Astrocyte (in vitro differentiated cells and primary cell): ENCODE results near the gene EXOC6. TPM values are rescaled to one million over a fixed set of nuclear protein-coding genes. Genes with fewer than 3 reads are reported as not detected.

Source experiments
- DNase-seq: peaks from one replicate; pipeline ENCODE4 v3.0.0-alpha.2; 2010; ENCODE audit warnings: low read depth
- FAIRE-seq: peaks from 2 replicates; lab custom pipeline; 2011; peaks lifted over from hg19 to GRCh38; lab: Jason Lieb, UNC
- H2AFZ ChIP-seq: 2 replicates; pipeline ENCODE4 v1.6.0; 2012; ENCODE audit warnings: low read depth, low read length, inconsistent platforms
- H3K27ac ChIP-seq: 2 replicates; pipeline ENCODE4 v1.5.1; 2011; ENCODE audit warnings: low read depth, low read length, inconsistent platforms
- H3K27me3 ChIP-seq: 2 replicates; pipeline ENCODE4 v1.6.0; 2011; ENCODE audit warnings: low read length, inconsistent platforms; ENCODE audit not compliant: insufficient read depth
- H3K36me3 ChIP-seq: 2 replicates; pipeline ENCODE4 v1.5.1; 2011; ENCODE audit warnings: low read length, inconsistent platforms; ENCODE audit not compliant: insufficient read depth
- H3K4me1 ChIP-seq: 2 replicates; pipeline ENCODE4 v1.5.1; 2011; ENCODE audit warnings: low read length, inconsistent platforms; ENCODE audit not compliant: insufficient read depth
- H3K4me2 ChIP-seq: 2 replicates; pipeline ENCODE4 v1.6.0; 2012; ENCODE audit warnings: low read length, inconsistent platforms
- H3K4me3 ChIP-seq: 2 replicates; pipeline ENCODE4 v1.5.1; 2011; ENCODE audit warnings: low read depth, mild to moderate bottlenecking, low read length, inconsistent platforms; ENCODE audit not compliant: insufficient read depth
- H3K79me2 ChIP-seq: 2 replicates; pipeline ENCODE4 v1.6.0; 2012; ENCODE audit warnings: mild to moderate bottlenecking, low read length, inconsistent platforms; ENCODE audit not compliant: insufficient read depth
- H3K9ac ChIP-seq: 2 replicates; pipeline ENCODE4 v1.6.0; 2012; ENCODE audit warnings: mild to moderate bottlenecking, low read length, inconsistent platforms
- H3K9me3 ChIP-seq: 2 replicates; pipeline ENCODE4 v1.5.1; 2012; ENCODE audit warnings: low read depth, mild to moderate bottlenecking, low read length, inconsistent platforms; ENCODE audit not compliant: insufficient read depth
- H4K20me1 ChIP-seq: 2 replicates; pipeline ENCODE4 v1.6.0; 2012; ENCODE audit warnings: low read length, inconsistent platforms; ENCODE audit not compliant: insufficient read depth
- H3K27ac Mint-ChIP-seq: one replicate; pipeline ENCODE4 v1.8.0; 2021; ENCODE audit warnings: mild to moderate bottlenecking, mixed read lengths; ENCODE audit not compliant: unreplicated experiment
- H3K27me3 Mint-ChIP-seq: one replicate; pipeline ENCODE4 v1.8.0; 2021; ENCODE audit warnings: low read depth, mixed read lengths; ENCODE audit not compliant: unreplicated experiment
- H3K36me3 Mint-ChIP-seq: one replicate; pipeline ENCODE4 v1.8.0; 2021; ENCODE audit warnings: low read depth, mixed read lengths; ENCODE audit not compliant: unreplicated experiment
- H3K4me1 Mint-ChIP-seq: one replicate; pipeline ENCODE4 v1.8.0; 2021; ENCODE audit warnings: low read depth, mixed read lengths; ENCODE audit not compliant: unreplicated experiment
- H3K4me3 Mint-ChIP-seq: one replicate; pipeline ENCODE4 v1.8.0; 2021; ENCODE audit warnings: mild to moderate bottlenecking, moderate library complexity, mixed read lengths; ENCODE audit not compliant: unreplicated experiment
- H3K9me3 Mint-ChIP-seq: one replicate; pipeline ENCODE4 v1.8.0; 2021; ENCODE audit warnings: mild to moderate bottlenecking, mixed read lengths; ENCODE audit not compliant: unreplicated experiment
- CTCF ChIP-seq: IDR thresholded peaks from 2 replicates; pipeline ENCODE4 v1.5.1; 2011; ENCODE audit warnings: low read depth, mild to moderate bottlenecking, inconsistent platforms, low read length, moderate library complexity; ENCODE audit not compliant: insufficient read depth
- EZH2 ChIP-seq: IDR thresholded peaks from 2 replicates; pipeline ENCODE4 v1.6.1; 2012; ENCODE audit warnings: mild to moderate bottlenecking, low read length, inconsistent platforms; ENCODE audit not compliant: insufficient read depth
- total RNA-seq: library from RNA; stranded (reverse); gene quantifications from 2 replicates; pipeline ENCODE4 v1.2.1, GENCODE V29; 2021

EXOC6 gene
- total RNA-seq, 1 donor from 2014 or later = 4.9 TPM

GRCh38 chr10:92868036-92868435 lies 19.7 kb downstream of the EXOC6 start:
- Histone ChIP-seq H4K20me1 (no peaks in the 10 kb centered on the region), H3K4me1 (no peaks in the 10 kb centered on the region), H2AFZ (no peak overlapping the region), H3K27ac (no peak overlapping the region), H3K4me3 (no peak overlapping the region), H3K9me3 (no peaks in the 10 kb centered on the region), H3K9ac (no peak overlapping the region), H3K27me3 (no peaks in the 10 kb centered on the region), H3K36me3 (no peaks in the 10 kb centered on the region), H3K4me2 (no peak overlapping the region), H3K79me2 (peaks cover 10% of the 10 kb centered on the region)
- no peak for TF ChIP-seq CTCF
- no peak for TF ChIP-seq EZH2
- H3K9me3 Mint-ChIP-seq = no peaks in the 10 kb centered on the region
- H3K36me3 Mint-ChIP-seq = no peaks in the 10 kb centered on the region
- H3K4me3 Mint-ChIP-seq = no peak overlapping the region
- H3K27ac Mint-ChIP-seq = no peak overlapping the region
- FAIRE-seq = no peak
- H3K27me3 Mint-ChIP-seq = no peaks in the 10 kb centered on the region
- no peak for DNase-seq
- peaks cover 3% of the 10 kb centered on the region for H3K4me1 Mint-ChIP-seq

- no peaks in the 10 kb centered on the region for H3K27me3 ChIP-seq
- H3K36me3 ChIP-seq = no peaks in the 10 kb centered on the region
- H3K27ac ChIP-seq = no peak overlapping the region
- H3K4me3 ChIP-seq = no peak overlapping the region
- FAIRE-seq (no peak), DNase-seq (no peak)
- H3K4me1 Mint-ChIP-seq = peaks cover 4% of the 10 kb centered on the region
- H4K20me1 ChIP-seq = no peaks in the 10 kb centered on the region
- peaks cover 10% of the 10 kb centered on the region for H3K79me2 ChIP-seq
- H3K9ac ChIP-seq = no peak overlapping the region
- H3K4me2 ChIP-seq = no peak overlapping the region
- no peaks in the 10 kb centered on the region for H3K36me3 Mint-ChIP-seq
- H3K4me3 Mint-ChIP-seq = no peak overlapping the region
- H3K27ac Mint-ChIP-seq = no peak overlapping the region
- TF ChIP-seq EZH2 (no peak), CTCF (no peak)
- no peaks in the 10 kb centered on the region for H3K9me3 ChIP-seq
- no peaks in the 10 kb centered on the region for H3K9me3 Mint-ChIP-seq
- no peak overlapping the region for H2AFZ ChIP-seq
- no peaks in the 10 kb centered on the region for H3K4me1 ChIP-seq
- no peaks in the 10 kb centered on the region for H3K27me3 Mint-ChIP-seq
These were observed 20.2 kb downstream of the EXOC6 start for GRCh38 chr10:92868557-92868956.

GRCh38 chr10:92873029-92873428 lies 24.7 kb downstream of the EXOC6 start:
- H3K4me3 ChIP-seq = no peak overlapping the region
- no peaks in the 10 kb centered on the region for H3K27me3 ChIP-seq
- no peak overlapping the region for H3K9ac ChIP-seq
- no peaks in the 10 kb centered on the region for H3K4me1 ChIP-seq
- no peaks in the 10 kb centered on the region for H3K9me3 ChIP-seq
- Mint-ChIP-seq H3K27ac (no peak overlapping the region), H3K4me3 (no peak overlapping the region), H3K36me3 (no peaks in the 10 kb centered on the region), H3K27me3 (no peaks in the 10 kb centered on the region), H3K4me1 (peaks cover 4% of the 10 kb centered on the region), H3K9me3 (no peaks in the 10 kb centered on the region)
- peaks cover 3% of the 10 kb centered on the region for H3K79me2 ChIP-seq
- FAIRE-seq (no peak), DNase-seq (no peak)
- no peak overlapping the region for H2AFZ ChIP-seq
- H3K27ac ChIP-seq = no peak overlapping the region
- H4K20me1 ChIP-seq = no peaks in the 10 kb centered on the region
- TF ChIP-seq EZH2 (no peak), CTCF (no peak)
- no peaks in the 10 kb centered on the region for H3K36me3 ChIP-seq
- H3K4me2 ChIP-seq = no peak overlapping the region
